Measurements from ENCODE around the gene ZCCHC3. TPM values are rescaled to one million over a fixed set of nuclear protein-coding genes. Genes with fewer than 3 reads are reported as not detected.

ZCCHC3 gene
- total RNA-seq, 1 donor from 2014 or later = 15.7 TPM

DNA sequence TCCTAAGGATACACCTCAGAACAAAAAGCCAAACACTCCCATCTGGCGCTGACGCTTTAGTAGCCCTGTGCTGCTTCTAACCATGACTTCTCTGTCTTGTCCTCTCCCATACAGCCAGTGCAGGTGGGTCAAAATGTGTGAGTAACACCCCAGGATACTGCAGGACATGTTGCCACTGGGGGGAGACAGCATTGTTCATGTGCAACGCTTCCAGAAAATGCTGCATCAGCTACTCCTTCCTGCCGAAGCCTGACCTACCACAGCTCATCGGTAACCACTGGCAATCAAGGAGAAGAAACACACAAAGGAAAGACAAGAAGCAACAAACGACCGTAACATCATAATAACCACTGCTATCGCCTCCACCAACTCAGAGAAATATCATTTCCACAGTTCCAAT, 38.4 kb upstream of the ZCCHC3 start:
- DNase-seq = no peak
- Histone ChIP-seq H3K36me3 (no peaks in the 10 kb centered on the region), H3K4me3 (no peak overlapping the region), H3K9me3 (no peaks in the 10 kb centered on the region), H3K27ac (no peak overlapping the region), H3K4me1 (no peaks in the 10 kb centered on the region), H3K27me3 (peaks cover 6% of the 10 kb centered on the region)
- ATAC-seq = peak; percentile 57
- TF ChIP-seq, protein P1, sequence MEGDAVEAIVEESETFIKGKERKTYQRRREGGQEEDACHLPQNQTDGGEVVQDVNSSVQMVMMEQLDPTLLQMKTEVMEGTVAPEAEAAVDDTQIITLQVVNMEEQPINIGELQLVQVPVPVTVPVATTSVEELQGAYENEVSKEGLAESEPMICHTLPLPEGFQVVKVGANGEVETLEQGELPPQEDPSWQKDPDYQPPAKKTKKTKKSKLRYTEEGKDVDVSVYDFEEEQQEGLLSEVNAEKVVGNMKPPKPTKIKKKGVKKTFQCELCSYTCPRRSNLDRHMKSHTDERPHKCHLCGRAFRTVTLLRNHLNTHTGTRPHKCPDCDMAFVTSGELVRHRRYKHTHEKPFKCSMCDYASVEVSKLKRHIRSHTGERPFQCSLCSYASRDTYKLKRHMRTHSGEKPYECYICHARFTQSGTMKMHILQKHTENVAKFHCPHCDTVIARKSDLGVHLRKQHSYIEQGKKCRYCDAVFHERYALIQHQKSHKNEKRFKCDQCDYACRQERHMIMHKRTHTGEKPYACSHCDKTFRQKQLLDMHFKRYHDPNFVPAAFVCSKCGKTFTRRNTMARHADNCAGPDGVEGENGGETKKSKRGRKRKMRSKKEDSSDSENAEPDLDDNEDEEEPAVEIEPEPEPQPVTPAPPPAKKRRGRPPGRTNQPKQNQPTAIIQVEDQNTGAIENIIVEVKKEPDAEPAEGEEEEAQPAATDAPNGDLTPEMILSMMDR (IDR thresholded peaks at IDR 0.05) = peak; percentile 14
- intact Hi-C loops (cut with DNase I) = no loop called here

DNA sequence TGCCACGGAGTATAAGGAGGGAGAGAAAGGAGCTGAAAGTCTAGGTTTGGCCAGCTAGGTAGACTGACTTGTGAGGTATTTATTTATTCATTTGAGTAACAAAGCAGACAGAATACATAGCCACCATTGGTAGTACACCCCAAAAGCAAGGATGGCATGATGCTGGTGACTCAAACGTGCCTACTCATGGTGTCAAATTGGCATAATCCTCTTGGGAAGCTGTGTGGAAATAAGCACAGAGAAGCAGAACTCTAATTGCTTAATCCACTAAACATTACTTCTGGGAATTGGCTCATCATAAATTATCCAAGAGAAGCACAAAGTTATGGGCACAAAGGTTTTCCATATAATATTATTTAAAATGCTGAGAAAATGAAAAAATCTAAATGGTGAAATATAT, 37.4 kb upstream of the ZCCHC3 start:
- ATAC-seq (peak; percentile 43), DNase-seq (no peak)
- Histone ChIP-seq H3K36me3 (no peaks in the 10 kb centered on the region), H3K27ac (no peak overlapping the region), H3K9me3 (no peaks in the 10 kb centered on the region), H3K4me1 (no peaks in the 10 kb centered on the region), H3K4me3 (no peak overlapping the region), H3K27me3 (peaks cover under 1% of the 10 kb centered on the region)
- TF ChIP-seq, protein P1 (IDR thresholded peaks at IDR 0.05) = no peak
- intact Hi-C loops (cut with DNase I) = no loop called here

DNA sequence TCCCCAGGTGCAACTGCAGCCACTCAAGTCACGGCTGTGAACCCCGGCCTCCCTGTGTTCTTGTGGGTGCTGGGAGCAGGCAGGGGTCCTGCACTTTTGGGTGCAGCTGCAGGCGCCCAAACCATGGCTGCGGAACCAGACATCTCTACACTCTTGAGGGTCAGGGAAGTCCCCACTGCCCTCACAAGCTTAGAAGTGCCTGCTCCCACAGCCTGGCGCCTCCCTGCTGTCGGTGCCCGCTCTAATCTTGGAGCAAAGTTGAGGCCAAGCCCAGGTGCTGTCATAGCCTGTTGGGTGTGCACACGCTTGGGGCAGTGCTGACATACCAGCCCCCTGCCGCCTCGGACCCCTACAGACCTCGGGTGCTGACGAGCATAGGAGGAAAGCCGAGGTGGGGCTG, 33.7 kb upstream of the ZCCHC3 start:
- no peak for DNase-seq
- Histone ChIP-seq H3K4me1 (peaks cover 4% of the 10 kb centered on the region), H3K27ac (no peak overlapping the region), H3K27me3 (no peaks in the 10 kb centered on the region), H3K4me3 (no peak overlapping the region), H3K36me3 (no peaks in the 10 kb centered on the region), H3K9me3 (no peaks in the 10 kb centered on the region)
- intact Hi-C loops (cut with DNase I) = no loop called here
- TF ChIP-seq, protein P1 (IDR thresholded peaks at IDR 0.05) = no peak
- no peak for ATAC-seq

DNA sequence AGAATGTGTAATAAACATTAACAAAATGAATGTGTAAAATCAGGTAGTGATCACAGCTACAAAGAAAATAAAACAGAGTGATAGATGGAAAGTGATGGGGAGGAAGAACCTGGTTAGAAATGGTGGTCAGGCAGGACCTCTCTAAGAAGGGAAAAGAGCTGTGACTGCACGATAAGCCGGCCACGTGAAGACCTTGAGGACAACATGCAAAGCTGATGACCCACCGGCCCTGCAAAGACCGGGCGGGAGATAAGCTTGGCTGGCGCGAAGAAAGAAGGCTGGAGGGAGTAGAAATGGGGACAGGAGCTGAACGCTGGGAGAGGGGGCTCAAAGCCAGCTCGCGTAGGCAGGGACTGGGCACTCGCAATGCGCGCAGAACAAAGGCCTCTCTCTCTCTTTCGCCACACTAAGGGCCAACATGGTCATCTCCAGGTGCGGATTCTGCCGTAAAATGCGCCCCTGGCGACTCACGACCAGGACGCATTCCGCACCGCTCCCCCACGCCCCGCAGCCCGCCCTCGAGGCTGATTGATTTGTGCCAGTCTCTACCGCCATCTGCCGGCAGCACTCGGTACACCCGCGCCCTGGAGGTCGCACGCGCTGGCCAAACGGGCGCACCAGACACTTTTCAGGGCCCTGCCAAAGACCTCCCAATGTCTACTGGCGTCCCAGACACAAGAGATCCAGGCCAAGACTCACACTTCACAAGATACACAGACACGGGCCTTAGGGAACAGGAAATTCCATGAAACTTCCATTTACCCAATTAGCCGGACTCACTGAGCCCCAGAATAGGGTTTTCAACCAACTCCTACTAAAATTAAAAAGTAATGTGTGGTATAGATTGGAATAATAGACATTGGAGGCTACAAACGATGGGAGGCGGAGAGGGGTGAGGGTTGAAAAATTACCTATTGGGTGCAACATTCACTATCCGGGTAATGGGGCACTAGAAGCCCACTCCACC, 30.5 kb upstream of the ZCCHC3 start:
- TF ChIP-seq, protein P1 (IDR thresholded peaks at IDR 0.05) = peak; percentile 98
- Histone ChIP-seq H3K4me3 (peak overlapping the region; percentile 48), H3K4me1 (peaks cover 4% of the 10 kb centered on the region), H3K27me3 (no peaks in the 10 kb centered on the region), H3K27ac (no peak overlapping the region), H3K36me3 (no peaks in the 10 kb centered on the region), H3K9me3 (no peaks in the 10 kb centered on the region)
- DNase-seq = peak; percentile 95
- peak; percentile 99 for ATAC-seq
- intact Hi-C loops (cut with DNase I) = no loop called here

DNA sequence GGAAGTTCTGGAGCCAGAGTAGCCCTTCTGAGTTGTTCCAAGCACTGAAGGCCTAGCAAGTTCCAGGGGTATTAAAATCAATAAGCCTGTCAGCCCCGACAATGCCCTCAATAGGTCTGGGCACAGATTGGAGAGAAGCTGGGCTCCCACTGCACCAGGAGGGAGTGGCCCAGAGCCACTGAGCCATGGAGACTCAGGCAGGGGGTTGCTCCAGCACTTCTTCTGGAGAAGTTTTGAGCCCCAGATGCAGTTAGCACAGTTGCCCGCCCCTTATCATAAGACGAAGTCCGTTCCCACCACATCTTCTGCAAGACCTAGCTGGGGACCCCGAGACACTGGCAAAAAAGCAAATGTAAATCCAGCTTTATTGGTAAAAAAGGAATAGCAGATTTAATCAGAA, 26.9 kb upstream of the ZCCHC3 start:
- DNase-seq (no peak), ATAC-seq (no peak)
- intact Hi-C loops (cut with DNase I) = no loop called here
- TF ChIP-seq, protein P1 (IDR thresholded peaks at IDR 0.05) = no peak
- Histone ChIP-seq H3K4me1 (peaks cover 4% of the 10 kb centered on the region), H3K27me3 (no peaks in the 10 kb centered on the region), H3K27ac (no peak overlapping the region), H3K9me3 (no peaks in the 10 kb centered on the region), H3K4me3 (no peak overlapping the region), H3K36me3 (no peaks in the 10 kb centered on the region)
